HG03066 (cell line): Measurements from ENCODE around the gene TNS3.
A peak's percentile ranks its signal among the peaks of the same experiment; 100 is the strongest.

Experiments
- ATAC-seq: cut with Tn5 transposase; IDR thresholded peaks from one replicate; pipeline ENCODE4 v1.9.1; 2021; ENCODE audit warnings: low read depth; ENCODE audit not compliant: unreplicated experiment

The TNS3 gene

GRCh38 chr7:47583739-47584535 is 2.0 kb upstream of the TNS3 start:
- ATAC-seq: no peak

- ATAC-seq: no peak
Measured at GRCh38 chr7:47582764-47583738, 1.1 kb upstream of the TNS3 start.

- no peak for ATAC-seq
Measured at GRCh38 chr7:47581438-47581803, 490 bp downstream of the TNS3 start.

GRCh38 chr7:47580811-47581331 is 1.0 kb downstream of the TNS3 start:
- no peak for ATAC-seq

GRCh38 chr7:47580175-47580706 is 1.7 kb downstream of the TNS3 start:
- ATAC-seq: no peak

- no peak for ATAC-seq
Measured at GRCh38 chr7:47579458-47579857, 2.5 kb downstream of the TNS3 start.

- no peak for ATAC-seq
Measured at GRCh38 chr7:47578579-47579270, 3.2 kb downstream of the TNS3 start.

- ATAC-seq: no peak
Measured at GRCh38 chr7:47577321-47577919, 4.5 kb downstream of the TNS3 start.

GRCh38 chr7:47576866-47577306 is 5.0 kb downstream of the TNS3 start:
- ATAC-seq: no peak

GRCh38 chr7:47576031-47576865 is 5.7 kb downstream of the TNS3 start:
- no peak for ATAC-seq

GRCh38 chr7:47574482-47575329 is 7.2 kb downstream of the TNS3 start:
- ATAC-seq: peak; percentile 76

GRCh38 chr7:47573758-47574481 is 8.0 kb downstream of the TNS3 start:
- ATAC-seq: no peak

- no peak for ATAC-seq
Measured at GRCh38 chr7:47572939-47573757, 8.8 kb downstream of the TNS3 start.

GRCh38 chr7:47572094-47572445 is 9.8 kb downstream of the TNS3 start:
- no peak for ATAC-seq

GRCh38 chr7:47571331-47572093 is 10.4 kb downstream of the TNS3 start:
- ATAC-seq: no peak

GRCh38 chr7:47570649-47571050 is 11.3 kb downstream of the TNS3 start:
- ATAC-seq: no peak
